ENCODE results near the gene PGLYRP1.

DNA sequence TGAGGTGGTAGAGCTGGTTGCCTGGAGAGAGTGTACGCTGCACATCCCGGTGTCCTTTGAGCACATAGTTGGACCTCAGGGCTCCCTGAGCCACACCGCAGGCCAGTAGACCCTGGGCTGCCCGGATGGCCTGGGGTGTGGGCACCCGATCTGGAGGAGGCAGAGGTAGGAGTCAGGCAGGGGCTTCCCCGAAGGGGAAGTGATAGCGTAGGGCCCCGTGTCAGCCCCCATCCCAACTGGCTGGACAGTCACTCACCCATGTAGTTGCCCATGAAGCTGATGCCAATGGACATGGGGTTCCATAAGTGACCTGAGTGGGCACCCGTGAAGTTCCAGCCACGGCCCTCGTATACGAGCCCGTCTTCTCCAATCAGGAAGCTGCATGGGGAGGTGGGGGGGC is 3.6 kb downstream of the PGLYRP1 start:
- TF ChIP-seq CTCF (IDR thresholded peaks at IDR 0.05): no peak
- no peak for TF ChIP-seq POLR2A (IDR thresholded peaks at IDR 0.05; ENCODE audit: low read depth)
- TF ChIP-seq EP300 (IDR thresholded peaks at IDR 0.05): no peak

Data from esophagus muscularis mucosa (tissue), 4 donors.